WERI-Rb-1 (cell line): ENCODE measurements around the gene KLHL5.

Experiments
- DNase-seq: peaks from one replicate; pipeline ENCODE4 v3.0.0-alpha.2; 2020
- H3K27ac ChIP-seq: fragments of 250-450 bp; sonication (Bioruptor Pico); 2 replicates; pipeline ENCODE4 v1.5.1; 2020; ENCODE audit warnings: mild to moderate bottlenecking, moderate library complexity
- H3K27me3 ChIP-seq: fragments of 250-450 bp; sonication (Bioruptor Pico); 2 replicates; pipeline ENCODE4 v1.5.1; 2021; ENCODE audit warnings: mild to moderate bottlenecking, low read depth, moderate library complexity; ENCODE audit not compliant: insufficient read depth, severe bottlenecking
- H3K36me3 ChIP-seq: fragments of 250-450 bp; sonication (Bioruptor Pico); 2 replicates; pipeline ENCODE4 v1.5.1; 2020; ENCODE audit warnings: mild to moderate bottlenecking, moderate library complexity
- H3K4me3 ChIP-seq: 2 replicates; pipeline ENCODE4 v1.5.1; 2011; ENCODE audit warnings: low read depth, mild to moderate bottlenecking, control low read depth, low read length
- H3K9me3 ChIP-seq: fragments of 250-450 bp; sonication (Bioruptor Pico); 2 replicates; pipeline ENCODE4 v1.5.1; 2021; ENCODE audit warnings: mild to moderate bottlenecking, moderate library complexity; ENCODE audit not compliant: severe bottlenecking
- CTCF ChIP-seq: IDR thresholded peaks from 2 replicates; pipeline ENCODE4 v1.5.1; 2011; ENCODE audit warnings: low read depth, mild to moderate bottlenecking, control low read depth, inconsistent platforms, low read length

Gene KLHL5

GRCh38 chr4:39083164-39083563 lies 21.1 kb downstream of the KLHL5 start:
- Histone ChIP-seq H3K27me3 (no peaks in the 10 kb centered on the region), H3K27ac (no peak overlapping the region), H3K9me3 (no peaks in the 10 kb centered on the region), H3K4me3 (no peak overlapping the region), H3K36me3 (no peaks in the 10 kb centered on the region)
- DNase-seq = no peak
- no peak for TF ChIP-seq CTCF

GRCh38 chr4:39085891-39086290 lies 23.9 kb downstream of the KLHL5 start:
- no peak for DNase-seq
- TF ChIP-seq CTCF = no peak
- no peak overlapping the region for H3K4me3 ChIP-seq
- no peak overlapping the region for H3K27ac ChIP-seq
- H3K9me3 ChIP-seq = no peaks in the 10 kb centered on the region
- H3K27me3 ChIP-seq = no peaks in the 10 kb centered on the region
- H3K36me3 ChIP-seq = no peaks in the 10 kb centered on the region

GRCh38 chr4:39096847-39097246 lies 34.8 kb downstream of the KLHL5 start:
- Histone ChIP-seq H3K27ac (no peak overlapping the region), H3K27me3 (no peaks in the 10 kb centered on the region), H3K36me3 (no peaks in the 10 kb centered on the region), H3K9me3 (no peaks in the 10 kb centered on the region), H3K4me3 (no peak overlapping the region)
- DNase-seq = no peak
- no peak for TF ChIP-seq CTCF

- H3K27me3 ChIP-seq = no peaks in the 10 kb centered on the region
- DNase-seq = no peak
- no peak overlapping the region for H3K27ac ChIP-seq
- no peaks in the 10 kb centered on the region for H3K9me3 ChIP-seq
- no peak overlapping the region for H3K4me3 ChIP-seq
- H3K36me3 ChIP-seq = no peaks in the 10 kb centered on the region
- no peak for TF ChIP-seq CTCF
Observed at GRCh38 chr4:39097290-39097689, 35.3 kb downstream of the KLHL5 start.

GRCh38 chr4:39102297-39102696 lies 40.3 kb downstream of the KLHL5 start:
- H3K36me3 ChIP-seq = peaks cover 6% of the 10 kb centered on the region
- no peak for TF ChIP-seq CTCF
- no peaks in the 10 kb centered on the region for H3K27me3 ChIP-seq
- DNase-seq = no peak
- H3K27ac ChIP-seq = no peak overlapping the region
- no peaks in the 10 kb centered on the region for H3K9me3 ChIP-seq
- no peak overlapping the region for H3K4me3 ChIP-seq

GRCh38 chr4:39103291-39103690 lies 41.3 kb downstream of the KLHL5 start:
- H3K36me3 ChIP-seq = peaks cover 6% of the 10 kb centered on the region
- no peak for TF ChIP-seq CTCF
- DNase-seq = no peak
- H3K27ac ChIP-seq = no peak overlapping the region
- H3K4me3 ChIP-seq = no peak overlapping the region
- H3K27me3 ChIP-seq = no peaks in the 10 kb centered on the region
- H3K9me3 ChIP-seq = no peaks in the 10 kb centered on the region
